ENCODE measurements around the gene ARHGEF7.

- TF ChIP-seq CTCF (IDR thresholded peaks at IDR 0.05), result no peak
- no peak for TF ChIP-seq ZFX (IDR thresholded peaks at IDR 0.05; ENCODE audit: borderline replicate concordance)
Observed at GRCh38 chr13:111230385-111230930, 115.3 kb downstream of the ARHGEF7 start.
